ENCODE measurements around the gene CRB3. TPM values are rescaled to one million over a fixed set of nuclear protein-coding genes. Genes with fewer than 3 reads are reported as not detected.

CRB3 gene
- total and polyA plus RNA-seq, 2 of the 13 experiments (the other 11 are each of a cell fraction or from before 2014, with no cell fraction given): 10.6 to 25.6 TPM

DNA sequence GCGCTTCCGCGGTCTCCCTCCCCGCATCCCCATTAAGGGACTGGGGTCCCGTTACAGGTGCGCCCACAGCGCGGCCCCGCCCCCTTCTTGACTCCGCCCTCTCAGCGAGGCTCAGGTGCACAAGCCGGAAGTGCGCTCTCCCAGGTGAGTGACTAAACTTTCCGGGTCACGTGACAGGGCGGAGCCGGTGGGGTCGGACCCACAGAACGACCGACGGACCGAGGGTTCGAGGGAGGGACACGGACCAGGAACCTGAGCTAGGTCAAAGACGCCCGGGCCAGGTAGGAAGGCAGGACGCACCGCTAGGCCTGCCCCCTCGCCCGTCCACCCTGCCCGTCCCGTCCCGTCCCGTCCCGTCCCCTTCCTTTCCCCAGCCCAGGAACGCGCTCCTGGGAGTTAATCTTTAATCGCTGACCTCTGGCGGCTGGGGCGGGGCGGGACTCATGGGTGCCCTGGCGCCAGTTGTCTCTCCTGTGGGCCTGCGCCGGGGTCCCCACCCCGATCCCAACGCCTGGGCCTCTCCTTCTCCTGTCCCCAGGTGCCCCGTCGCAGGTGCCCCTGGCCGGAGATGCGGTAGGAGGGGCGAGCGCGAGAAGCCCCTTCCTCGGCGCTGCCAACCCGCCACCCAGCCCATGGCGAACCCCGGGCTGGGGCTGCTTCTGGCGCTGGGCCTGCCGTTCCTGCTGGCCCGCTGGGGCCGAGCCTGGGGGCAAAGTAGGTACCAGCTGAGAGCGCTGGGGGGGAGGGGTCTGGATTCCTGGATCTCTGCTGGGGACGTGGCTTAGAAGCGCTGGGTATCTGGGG is at the start of gene CRB3 (continued):
- TF ChIP-seq, protein P1, sequence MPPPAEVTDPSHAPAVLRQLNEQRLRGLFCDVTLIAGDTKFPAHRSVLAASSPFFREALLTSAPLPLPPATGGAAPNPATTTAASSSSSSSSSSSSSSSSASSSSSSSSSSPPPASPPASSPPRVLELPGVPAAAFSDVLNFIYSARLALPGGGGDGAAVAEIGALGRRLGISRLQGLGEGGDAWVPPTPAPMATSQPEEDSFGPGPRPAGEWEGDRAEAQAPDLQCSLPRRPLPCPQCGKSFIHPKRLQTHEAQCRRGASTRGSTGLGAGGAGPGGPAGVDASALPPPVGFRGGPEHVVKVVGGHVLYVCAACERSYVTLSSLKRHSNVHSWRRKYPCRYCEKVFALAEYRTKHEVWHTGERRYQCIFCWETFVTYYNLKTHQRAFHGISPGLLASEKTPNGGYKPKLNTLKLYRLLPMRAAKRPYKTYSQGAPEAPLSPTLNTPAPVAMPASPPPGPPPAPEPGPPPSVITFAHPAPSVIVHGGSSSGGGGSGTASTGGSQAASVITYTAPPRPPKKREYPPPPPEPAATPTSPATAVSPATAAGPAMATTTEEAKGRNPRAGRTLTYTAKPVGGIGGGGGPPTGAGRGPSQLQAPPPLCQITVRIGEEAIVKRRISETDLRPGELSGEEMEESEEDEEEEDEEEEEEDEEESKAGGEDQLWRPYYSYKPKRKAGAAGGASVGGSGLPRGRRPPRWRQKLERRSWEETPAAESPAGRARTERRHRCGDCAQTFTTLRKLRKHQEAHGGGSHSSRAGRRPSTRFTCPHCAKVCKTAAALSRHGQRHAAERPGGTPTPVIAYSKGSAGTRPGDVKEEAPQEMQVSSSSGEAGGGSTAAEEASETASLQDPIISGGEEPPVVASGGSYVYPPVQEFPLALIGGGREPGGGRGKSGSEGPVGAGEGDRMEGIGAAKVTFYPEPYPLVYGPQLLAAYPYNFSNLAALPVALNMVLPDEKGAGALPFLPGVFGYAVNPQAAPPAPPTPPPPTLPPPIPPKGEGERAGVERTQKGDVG (CRISPR knock-in tag; IDR thresholded peaks at IDR 0.05; ENCODE audit: borderline replicate concordance): peak; percentile 54; the same call in 1 of the 2 replicates
- TF ChIP-seq, protein P2, sequence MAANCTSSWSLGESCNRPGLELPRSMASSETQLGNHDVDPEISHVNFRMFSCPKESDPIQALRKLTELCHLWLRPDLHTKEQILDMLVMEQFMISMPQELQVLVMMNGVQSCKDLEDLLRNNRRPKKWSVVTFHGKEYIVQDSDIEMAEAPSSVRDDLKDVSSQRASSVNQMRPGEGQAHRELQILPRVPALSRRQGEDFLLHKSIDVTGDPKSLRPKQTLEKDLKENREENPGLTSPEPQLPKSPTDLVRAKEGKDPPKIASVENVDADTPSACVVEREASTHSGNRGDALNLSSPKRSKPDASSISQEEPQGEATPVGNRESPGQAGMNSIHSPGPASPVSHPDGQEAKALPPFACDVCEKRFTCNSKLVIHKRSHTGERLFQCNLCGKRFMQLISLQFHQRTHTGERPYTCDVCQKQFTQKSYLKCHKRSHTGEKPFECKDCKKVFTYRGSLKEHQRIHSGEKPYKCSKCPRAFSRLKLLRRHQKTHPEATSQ (CRISPR knock-in tag; IDR thresholded peaks at IDR 0.05; ENCODE audit: borderline replicate concordance): no peak
- TF ChIP-seq ETV5 (CRISPR knock-in tag; IDR thresholded peaks at IDR 0.05; ENCODE audit: borderline replicate concordance) (peak; percentile 74; the same call in 1 of the 2 replicates), ZNF572 (CRISPR knock-in tag; IDR thresholded peaks at IDR 0.05) (0 out of 2 replicates have a peak, but pooled peaks have one; percentile 72), ZMYM4 (CRISPR knock-in tag; IDR thresholded peaks at IDR 0.05) (peak; percentile 49), ZNF350 (CRISPR knock-in tag; IDR thresholded peaks at IDR 0.05; ENCODE audit: borderline replicate concordance, low read depth) (peak; percentile 78; the same call in 1 of the 2 replicates), CAMTA2 (CRISPR knock-in tag; IDR thresholded peaks at IDR 0.05; ENCODE audit: borderline replicate concordance) (no peak), PLRG1 (conservative IDR thresholded peaks at IDR 0.05) (no peak), ZFY (CRISPR knock-in tag; IDR thresholded peaks at IDR 0.05) (peak; percentile 79), POLR2A (IDR thresholded peaks at IDR 0.05; ENCODE audit: insufficient read depth in 1 of 2, low read depth in 2 of 2, low read length in 2 of 2) (peak in 1 of 2 experiments; percentile 81), POLR2G (IDR thresholded peaks at IDR 0.05; ENCODE audit: low read depth, low read length) (peak; percentile 71), ZNF335 (CRISPR knock-in tag; IDR thresholded peaks at IDR 0.05) (peak; percentile 52), ZNF564 (CRISPR knock-in tag; IDR thresholded peaks at IDR 0.05) (0 out of 2 replicates have a peak, but pooled peaks have one; percentile 44)
- TF ChIP-seq, protein P3, sequence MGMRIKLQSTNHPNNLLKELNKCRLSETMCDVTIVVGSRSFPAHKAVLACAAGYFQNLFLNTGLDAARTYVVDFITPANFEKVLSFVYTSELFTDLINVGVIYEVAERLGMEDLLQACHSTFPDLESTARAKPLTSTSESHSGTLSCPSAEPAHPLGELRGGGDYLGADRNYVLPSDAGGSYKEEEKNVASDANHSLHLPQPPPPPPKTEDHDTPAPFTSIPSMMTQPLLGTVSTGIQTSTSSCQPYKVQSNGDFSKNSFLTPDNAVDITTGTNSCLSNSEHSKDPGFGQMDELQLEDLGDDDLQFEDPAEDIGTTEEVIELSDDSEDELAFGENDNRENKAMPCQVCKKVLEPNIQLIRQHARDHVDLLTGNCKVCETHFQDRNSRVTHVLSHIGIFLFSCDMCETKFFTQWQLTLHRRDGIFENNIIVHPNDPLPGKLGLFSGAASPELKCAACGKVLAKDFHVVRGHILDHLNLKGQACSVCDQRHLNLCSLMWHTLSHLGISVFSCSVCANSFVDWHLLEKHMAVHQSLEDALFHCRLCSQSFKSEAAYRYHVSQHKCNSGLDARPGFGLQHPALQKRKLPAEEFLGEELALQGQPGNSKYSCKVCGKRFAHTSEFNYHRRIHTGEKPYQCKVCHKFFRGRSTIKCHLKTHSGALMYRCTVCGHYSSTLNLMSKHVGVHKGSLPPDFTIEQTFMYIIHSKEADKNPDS (CRISPR knock-in tag; IDR thresholded peaks at IDR 0.05): 0 out of 2 replicates have a peak, but pooled peaks have one; percentile 29
- TF ChIP-seq, protein P4, sequence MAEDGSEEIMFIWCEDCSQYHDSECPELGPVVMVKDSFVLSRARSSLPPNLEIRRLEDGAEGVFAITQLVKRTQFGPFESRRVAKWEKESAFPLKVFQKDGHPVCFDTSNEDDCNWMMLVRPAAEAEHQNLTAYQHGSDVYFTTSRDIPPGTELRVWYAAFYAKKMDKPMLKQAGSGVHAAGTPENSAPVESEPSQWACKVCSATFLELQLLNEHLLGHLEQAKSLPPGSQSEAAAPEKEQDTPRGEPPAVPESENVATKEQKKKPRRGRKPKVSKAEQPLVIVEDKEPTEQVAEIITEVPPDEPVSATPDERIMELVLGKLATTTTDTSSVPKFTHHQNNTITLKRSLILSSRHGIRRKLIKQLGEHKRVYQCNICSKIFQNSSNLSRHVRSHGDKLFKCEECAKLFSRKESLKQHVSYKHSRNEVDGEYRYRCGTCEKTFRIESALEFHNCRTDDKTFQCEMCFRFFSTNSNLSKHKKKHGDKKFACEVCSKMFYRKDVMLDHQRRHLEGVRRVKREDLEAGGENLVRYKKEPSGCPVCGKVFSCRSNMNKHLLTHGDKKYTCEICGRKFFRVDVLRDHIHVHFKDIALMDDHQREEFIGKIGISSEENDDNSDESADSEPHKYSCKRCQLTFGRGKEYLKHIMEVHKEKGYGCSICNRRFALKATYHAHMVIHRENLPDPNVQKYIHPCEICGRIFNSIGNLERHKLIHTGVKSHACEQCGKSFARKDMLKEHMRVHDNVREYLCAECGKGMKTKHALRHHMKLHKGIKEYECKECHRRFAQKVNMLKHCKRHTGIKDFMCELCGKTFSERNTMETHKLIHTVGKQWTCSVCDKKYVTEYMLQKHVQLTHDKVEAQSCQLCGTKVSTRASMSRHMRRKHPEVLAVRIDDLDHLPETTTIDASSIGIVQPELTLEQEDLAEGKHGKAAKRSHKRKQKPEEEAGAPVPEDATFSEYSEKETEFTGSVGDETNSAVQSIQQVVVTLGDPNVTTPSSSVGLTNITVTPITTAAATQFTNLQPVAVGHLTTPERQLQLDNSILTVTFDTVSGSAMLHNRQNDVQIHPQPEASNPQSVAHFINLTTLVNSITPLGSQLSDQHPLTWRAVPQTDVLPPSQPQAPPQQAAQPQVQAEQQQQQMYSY (CRISPR knock-in tag; IDR thresholded peaks at IDR 0.05): peak; percentile 61; the same call in 1 of the 2 replicates
- TF ChIP-seq, protein P5, sequence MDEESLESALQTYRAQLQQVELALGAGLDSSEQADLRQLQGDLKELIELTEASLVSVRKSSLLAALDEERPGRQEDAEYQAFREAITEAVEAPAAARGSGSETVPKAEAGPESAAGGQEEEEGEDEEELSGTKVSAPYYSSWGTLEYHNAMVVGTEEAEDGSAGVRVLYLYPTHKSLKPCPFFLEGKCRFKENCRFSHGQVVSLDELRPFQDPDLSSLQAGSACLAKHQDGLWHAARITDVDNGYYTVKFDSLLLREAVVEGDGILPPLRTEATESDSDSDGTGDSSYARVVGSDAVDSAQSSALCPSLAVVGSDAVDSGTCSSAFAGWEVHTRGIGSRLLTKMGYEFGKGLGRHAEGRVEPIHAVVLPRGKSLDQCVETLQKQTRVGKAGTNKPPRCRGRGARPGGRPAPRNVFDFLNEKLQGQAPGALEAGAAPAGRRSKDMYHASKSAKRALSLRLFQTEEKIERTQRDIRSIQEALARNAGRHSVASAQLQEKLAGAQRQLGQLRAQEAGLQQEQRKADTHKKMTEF (CRISPR knock-in tag; IDR thresholded peaks at IDR 0.05): peak; percentile 58; the same call in 1 of the 2 replicates

Measured in HepG2 (cell line).